Urinary bladder (tissue), 4 donors: ENCODE data around the gene NOTUM. TPM values are rescaled to one million over a fixed set of nuclear protein-coding genes. Genes with fewer than 3 reads are reported as not detected.

Experiments used
- DNase-seq: peaks from one replicate; pipeline ENCODE4 v3.0.0-alpha.2; 2015; ENCODE audit errors: extremely low spot score
- H3K27ac ChIP-seq: one replicate; pipeline ENCODE4 v1.5.1; 2013; ENCODE audit warnings: low read depth, mild to moderate bottlenecking, moderate library complexity
- H3K36me3 ChIP-seq: one replicate; pipeline ENCODE4 v1.6.1; 2013; ENCODE audit warnings: mild to moderate bottlenecking, moderate library complexity; ENCODE audit not compliant: insufficient read depth
- H3K4me1 ChIP-seq: one replicate; pipeline ENCODE4 v1.6.1; 2013; ENCODE audit warnings: mild to moderate bottlenecking, moderate library complexity; ENCODE audit not compliant: insufficient read depth
- H3K4me3 ChIP-seq: one replicate; pipeline ENCODE4 v1.5.1; 2013; ENCODE audit warnings: low read depth, low read length
- WGBS: extraction: QIAGEN DNeasy Blood & Tissue Kit; methylation state at CpG from one replicate; pipeline ENCODE4 v1.1.7; 2013; 5-methylcytosine and 5-hydroxymethylcytosine counted together
- polyA plus RNA-seq: library from polyadenylated mRNA; stranded (reverse); fragments of 200-250 nt; gene quantifications from one replicate; pipeline ENCODE4 v1.2.3, GENCODE V29; 2013
- total RNA-seq: library from RNA; depleted of rRNA; stranded (reverse); fragments of >200 nt; gene quantifications from one replicate; pipeline ENCODE4 v1.2.3, GENCODE V29; 2014
- donor health status: healthy with polysubstance abuse.
- donor health status: healthy.

Gene NOTUM
- total and polyA plus RNA-seq, 2 donors: 1.3 to 2.5 TPM

- no peak overlapping the region for H3K4me3 ChIP-seq
- DNase-seq: no peak
- WGBS: 87% methylated on average over 32 of the region's 32 CpGs
- no peak overlapping the region for H3K27ac ChIP-seq
- H3K4me1 ChIP-seq: no peaks in the 10 kb centered on the region
- H3K36me3 ChIP-seq: peaks cover 2% of the 10 kb centered on the region
Observed at GRCh38 chr17:82000803-82001570, 40.0 kb upstream of the NOTUM start.

GRCh38 chr17:81999976-82000802 lies 39.2 kb upstream of the NOTUM start:
- H3K27ac ChIP-seq: no peak overlapping the region
- DNase-seq: no peak
- peaks cover 2% of the 10 kb centered on the region for H3K36me3 ChIP-seq
- no peaks in the 10 kb centered on the region for H3K4me1 ChIP-seq
- no peak overlapping the region for H3K4me3 ChIP-seq
- WGBS: 84% methylated on average over 36 of the region's 36 CpGs

GRCh38 chr17:81999587-81999975 lies 38.6 kb upstream of the NOTUM start:
- Histone ChIP-seq H3K4me1 (no peaks in the 10 kb centered on the region), H3K4me3 (no peak overlapping the region), H3K36me3 (peaks cover 2% of the 10 kb centered on the region), H3K27ac (no peak overlapping the region)
- DNase-seq: no peak
- 94% methylated on average over 12 of the region's 12 CpGs for WGBS

GRCh38 chr17:81998691-81999438 lies 37.9 kb upstream of the NOTUM start:
- WGBS: 89% methylated on average over 14 of the region's 14 CpGs
- Histone ChIP-seq H3K36me3 (peaks cover 2% of the 10 kb centered on the region), H3K4me3 (no peak overlapping the region), H3K27ac (no peak overlapping the region), H3K4me1 (no peaks in the 10 kb centered on the region)
- no peak for DNase-seq

- WGBS: 82% methylated on average over 7 of the region's 7 CpGs
- Histone ChIP-seq H3K4me1 (no peaks in the 10 kb centered on the region), H3K27ac (no peak overlapping the region), H3K36me3 (peaks cover 2% of the 10 kb centered on the region), H3K4me3 (no peak overlapping the region)
- no peak for DNase-seq
Observed at GRCh38 chr17:81998212-81998611, 37.2 kb upstream of the NOTUM start.

GRCh38 chr17:81996757-81997441 lies 35.9 kb upstream of the NOTUM start:
- no peak overlapping the region for H3K4me3 ChIP-seq
- peaks cover 2% of the 10 kb centered on the region for H3K36me3 ChIP-seq
- DNase-seq: no peak
- WGBS: 95% methylated on average over 30 of the region's 30 CpGs
- no peak overlapping the region for H3K27ac ChIP-seq
- H3K4me1 ChIP-seq: no peaks in the 10 kb centered on the region

GRCh38 chr17:81996232-81996756 lies 35.3 kb upstream of the NOTUM start:
- Histone ChIP-seq H3K36me3 (peaks cover 2% of the 10 kb centered on the region), H3K4me1 (no peaks in the 10 kb centered on the region), H3K27ac (no peak overlapping the region), H3K4me3 (no peak overlapping the region)
- DNase-seq: no peak
- 92% methylated on average over 28 of the region's 28 CpGs for WGBS

- 93% methylated on average over 29 of the region's 29 CpGs for WGBS
- no peak for DNase-seq
- peaks cover 2% of the 10 kb centered on the region for H3K36me3 ChIP-seq
- H3K27ac ChIP-seq: peak overlapping the region; percentile 49
- no peaks in the 10 kb centered on the region for H3K4me1 ChIP-seq
- no peak overlapping the region for H3K4me3 ChIP-seq
Observed at GRCh38 chr17:81995463-81996231, 34.7 kb upstream of the NOTUM start.

- WGBS: 84% methylated on average over 39 of the region's 39 CpGs
- no peak for DNase-seq
- H3K4me3 ChIP-seq: no peak overlapping the region
- H3K36me3 ChIP-seq: peaks cover 2% of the 10 kb centered on the region
- peak overlapping the region; percentile 49 for H3K27ac ChIP-seq
- no peaks in the 10 kb centered on the region for H3K4me1 ChIP-seq
Observed at GRCh38 chr17:81994593-81995462, 33.8 kb upstream of the NOTUM start.

- WGBS: 94% methylated on average over 37 of the region's 37 CpGs
- peaks cover 2% of the 10 kb centered on the region for H3K36me3 ChIP-seq
Observed at GRCh38 chr17:81993729-81994592, 33.0 kb upstream of the NOTUM start.

More at GRCh38 chr17:81993729-81994592, 33.0 kb upstream of the NOTUM start:
- no peak overlapping the region for H3K4me3 ChIP-seq
- no peak for DNase-seq
- no peaks in the 10 kb centered on the region for H3K4me1 ChIP-seq
- no peak overlapping the region for H3K27ac ChIP-seq
